Measurements from ENCODE around the gene EHD1.

DNA sequence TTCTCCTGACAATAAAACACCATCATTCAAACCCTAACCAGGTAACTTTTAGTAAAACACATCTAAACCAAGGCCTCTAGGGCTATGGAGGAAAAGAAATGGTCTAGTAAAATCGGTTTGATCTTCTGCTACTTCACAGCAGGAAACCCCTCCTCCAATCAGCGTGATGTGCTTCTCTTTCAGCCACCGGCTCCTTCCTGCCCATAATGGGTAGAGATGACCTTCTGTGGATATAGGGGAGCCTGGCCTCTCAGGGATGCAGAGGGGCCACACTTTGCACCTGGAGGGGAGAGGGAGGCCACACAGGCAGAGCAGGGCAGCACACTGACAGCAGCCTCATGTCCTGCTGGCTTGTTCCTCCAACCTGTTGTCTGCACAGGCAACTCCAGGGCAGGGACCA, 6.9 kb downstream of the EHD1 start:
- TF ChIP-seq, protein P1, sequence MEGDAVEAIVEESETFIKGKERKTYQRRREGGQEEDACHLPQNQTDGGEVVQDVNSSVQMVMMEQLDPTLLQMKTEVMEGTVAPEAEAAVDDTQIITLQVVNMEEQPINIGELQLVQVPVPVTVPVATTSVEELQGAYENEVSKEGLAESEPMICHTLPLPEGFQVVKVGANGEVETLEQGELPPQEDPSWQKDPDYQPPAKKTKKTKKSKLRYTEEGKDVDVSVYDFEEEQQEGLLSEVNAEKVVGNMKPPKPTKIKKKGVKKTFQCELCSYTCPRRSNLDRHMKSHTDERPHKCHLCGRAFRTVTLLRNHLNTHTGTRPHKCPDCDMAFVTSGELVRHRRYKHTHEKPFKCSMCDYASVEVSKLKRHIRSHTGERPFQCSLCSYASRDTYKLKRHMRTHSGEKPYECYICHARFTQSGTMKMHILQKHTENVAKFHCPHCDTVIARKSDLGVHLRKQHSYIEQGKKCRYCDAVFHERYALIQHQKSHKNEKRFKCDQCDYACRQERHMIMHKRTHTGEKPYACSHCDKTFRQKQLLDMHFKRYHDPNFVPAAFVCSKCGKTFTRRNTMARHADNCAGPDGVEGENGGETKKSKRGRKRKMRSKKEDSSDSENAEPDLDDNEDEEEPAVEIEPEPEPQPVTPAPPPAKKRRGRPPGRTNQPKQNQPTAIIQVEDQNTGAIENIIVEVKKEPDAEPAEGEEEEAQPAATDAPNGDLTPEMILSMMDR (conservative IDR thresholded peaks at IDR 0.05 in 1 of 2, IDR thresholded peaks at IDR 0.05 in 1 of 2; ENCODE audit: low read depth in 1 of 2, low read length in 2 of 2): no peak
- TF ChIP-seq EZH2 (IDR thresholded peaks at IDR 0.05; ENCODE audit: low read length, missing control alignments): no peak

Data from fibroblast of lung (primary cell).